HepG2 (cell line): ENCODE data around the gene ARHGEF11.

Experiments
- ATF7 ChIP-seq, 2 experiments: fragments of 450-650 bp in 1 of 2; sonication (generic) in 1 of 2; formaldehyde crosslinking in 1 of 2; IDR thresholded peaks; 2 replicates each; pipeline versions ENCODE4 v1.4.0 to v1.6.1; 2016 to 2020; ENCODE audit warnings: antibody characterized with exemption in 1 of 2, mild to moderate bottlenecking in 1 of 2, missing genetic modification reagents in 1 of 2
- CTCF ChIP-seq: sonication (generic); formaldehyde crosslinking; IDR thresholded peaks from 2 replicates; pipeline ENCODE4 v1.5.0; 2020; ENCODE audit warnings: mild to moderate bottlenecking, missing genetic modification reagents, moderate library complexity
- FOXO4 ChIP-seq: sonication (generic); formaldehyde crosslinking; conservative IDR thresholded peaks from 2 replicates; pipeline ENCODE4 v1.8.1; 2023; ENCODE audit warnings: missing genetic modification reagents
- SUZ12 ChIP-seq: fragments of 150-350 bp; IDR thresholded peaks from 2 replicates; pipeline ENCODE4 v1.6.1; 2014; ENCODE audit warnings: low read depth, low read length
- TRIM22 ChIP-seq: fragments of 450-650 bp; IDR thresholded peaks from 2 replicates; pipeline ENCODE4 v1.6.1; 2017
- ZBTB20 ChIP-seq: sonication (generic); formaldehyde crosslinking; IDR thresholded peaks from 2 replicates; pipeline ENCODE4 v1.8.1; 2023; ENCODE audit warnings: missing genetic modification reagents, low read depth, mild to moderate bottlenecking, borderline replicate concordance
- ZIK1 ChIP-seq: sonication (generic); formaldehyde crosslinking; IDR thresholded peaks from 2 replicates; pipeline ENCODE4 v1.5.0; 2020; ENCODE audit warnings: mild to moderate bottlenecking, low read depth, missing genetic modification reagents, borderline replicate concordance
- ZNF274 ChIP-seq: sonication (generic); formaldehyde crosslinking; IDR thresholded peaks from 2 replicates; pipeline ENCODE4 v1.5.1; 2020; ENCODE audit warnings: mild to moderate bottlenecking, missing genetic modification reagents
- ZNF317 ChIP-seq: sonication (generic); formaldehyde crosslinking; IDR thresholded peaks from 2 replicates; pipeline ENCODE4 v1.5.0; 2020; ENCODE audit warnings: mild to moderate bottlenecking, missing genetic modification reagents
- ZNF747 ChIP-seq: sonication (generic); formaldehyde crosslinking; IDR thresholded peaks from 2 replicates; pipeline ENCODE4 v1.8.1; 2023; ENCODE audit warnings: missing genetic modification reagents, mild to moderate bottlenecking, borderline replicate concordance
- ZNF780A ChIP-seq: sonication (generic); formaldehyde crosslinking; IDR thresholded peaks from 2 replicates; pipeline ENCODE4 v1.8.0; 2022; ENCODE audit warnings: mild to moderate bottlenecking, missing genetic modification reagents, moderate library complexity
- TF ChIP-seq, protein P1 (sequence below): sonication (generic); formaldehyde crosslinking; IDR thresholded peaks from 2 replicates; pipeline ENCODE4 v1.4.0; 2020; ENCODE audit warnings: missing genetic modification reagents, borderline replicate concordance

GRCh38 chr1:157034137-157034800 is 11.3 kb downstream of the ARHGEF11 start:
- TF ChIP-seq CTCF (CRISPR knock-in tag): no peak
- TF ChIP-seq ZNF747 (CRISPR knock-in tag): no peak
- TF ChIP-seq ZIK1: no peak
- TF ChIP-seq ZNF274 (CRISPR knock-in tag): no peak
- no peak for TF ChIP-seq ATF7 (IDR thresholded peaks at IDR 0.05)
- no peak for TF ChIP-seq ATF7 (CRISPR knock-in tag; IDR thresholded peaks at IDR 0.05)
- no peak for TF ChIP-seq FOXO4 (CRISPR knock-in tag)
- no peak for TF ChIP-seq SUZ12
- no peak for TF ChIP-seq ZNF780A (CRISPR knock-in tag)
- TF ChIP-seq TRIM22: no peak
- no peak for TF ChIP-seq ZNF317 (CRISPR knock-in tag)
- TF ChIP-seq ZBTB20 (CRISPR knock-in tag): no peak
- TF ChIP-seq, protein P1, sequence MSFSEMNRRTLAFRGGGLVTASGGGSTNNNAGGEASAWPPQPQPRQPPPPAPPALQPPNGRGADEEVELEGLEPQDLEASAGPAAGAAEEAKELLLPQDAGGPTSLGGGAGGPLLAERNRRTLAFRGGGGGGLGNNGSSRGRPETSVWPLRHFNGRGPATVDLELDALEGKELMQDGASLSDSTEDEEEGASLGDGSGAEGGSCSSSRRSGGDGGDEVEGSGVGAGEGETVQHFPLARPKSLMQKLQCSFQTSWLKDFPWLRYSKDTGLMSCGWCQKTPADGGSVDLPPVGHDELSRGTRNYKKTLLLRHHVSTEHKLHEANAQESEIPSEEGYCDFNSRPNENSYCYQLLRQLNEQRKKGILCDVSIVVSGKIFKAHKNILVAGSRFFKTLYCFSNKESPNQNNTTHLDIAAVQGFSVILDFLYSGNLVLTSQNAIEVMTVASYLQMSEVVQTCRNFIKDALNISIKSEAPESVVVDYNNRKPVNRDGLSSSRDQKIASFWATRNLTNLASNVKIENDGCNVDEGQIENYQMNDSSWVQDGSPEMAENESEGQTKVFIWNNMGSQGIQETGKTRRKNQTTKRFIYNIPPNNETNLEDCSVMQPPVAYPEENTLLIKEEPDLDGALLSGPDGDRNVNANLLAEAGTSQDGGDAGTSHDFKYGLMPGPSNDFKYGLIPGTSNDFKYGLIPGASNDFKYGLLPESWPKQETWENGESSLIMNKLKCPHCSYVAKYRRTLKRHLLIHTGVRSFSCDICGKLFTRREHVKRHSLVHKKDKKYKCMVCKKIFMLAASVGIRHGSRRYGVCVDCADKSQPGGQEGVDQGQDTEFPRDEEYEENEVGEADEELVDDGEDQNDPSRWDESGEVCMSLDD (CRISPR knock-in tag): no peak
